ENCODE measurements around the gene CNTN5. TPM values are rescaled to one million over a fixed set of nuclear protein-coding genes. Genes with fewer than 3 reads are reported as not detected.

The CNTN5 gene
- polyA plus RNA-seq, 1 donor (not counting 4 experiments of a cell fraction or from before 2014, with no cell fraction given): not detected

DNA sequence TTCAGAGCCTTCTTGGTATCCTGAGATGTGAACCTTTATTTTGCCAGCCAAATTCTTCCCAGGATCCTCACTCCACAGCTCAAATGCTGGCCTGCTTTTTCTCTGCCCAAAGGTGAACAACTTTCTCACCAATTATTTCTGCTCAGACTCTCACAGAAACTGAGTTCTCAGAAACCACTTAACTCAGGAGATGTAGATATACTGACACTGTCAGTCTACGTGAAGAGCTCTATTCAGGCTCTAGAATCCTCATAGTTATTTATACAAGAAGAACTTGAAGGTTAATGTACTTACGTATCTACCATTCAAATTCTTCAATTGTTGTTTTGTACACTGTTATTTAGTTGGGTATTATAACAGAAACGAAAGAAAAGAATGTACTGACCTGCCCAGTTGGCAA, 666.1 kb downstream of the CNTN5 start:
- Histone ChIP-seq H3K4me3 (ENCODE audit: control insufficient read depth in 2 of 3, extremely low read depth in 1 of 3, insufficient read depth in 2 of 3, low read depth in 1 of 3, low read length in 3 of 3) (no peak overlapping the region), H3K9ac (ENCODE audit: control insufficient read depth, extremely low read depth, insufficient read depth, low read length) (no peak overlapping the region), H3K9me1 (ENCODE audit: control insufficient read depth, extremely low read depth, insufficient read depth, low read length) (no peaks in the 10 kb centered on the region), H3K36me3 (ENCODE audit: control insufficient read depth in 2 of 2, extremely low read depth in 1 of 2, insufficient read depth in 2 of 2, low read length in 2 of 2) (no peaks in the 10 kb centered on the region), H3K4me1 (ENCODE audit: control insufficient read depth, extremely low read depth, insufficient read depth, low read length) (no peaks in the 10 kb centered on the region), H3K9me3 (ENCODE audit: control insufficient read depth, low read depth, low read length) (no peaks in the 10 kb centered on the region), H3K27ac (ENCODE audit: control insufficient read depth, insufficient read depth, low read length) (no peak overlapping the region), H2AFZ (ENCODE audit: control insufficient read depth, low read length) (no peak overlapping the region), H4K20me1 (ENCODE audit: control insufficient read depth, extremely low read depth, insufficient read depth, low read length) (no peaks in the 10 kb centered on the region), H3K4me2 (ENCODE audit: control insufficient read depth, extremely low read depth, insufficient read depth, low read depth, low read length) (no peak overlapping the region), H3K27me3 (ENCODE audit: control insufficient read depth, extremely low read depth, insufficient read depth, low read length) (no peaks in the 10 kb centered on the region), H3K79me2 (ENCODE audit: control insufficient read depth, insufficient read depth, low read length) (no peaks in the 10 kb centered on the region)
- no peak for DNase-seq (ENCODE audit: low read depth, low spot score)
- TF ChIP-seq, protein P1, sequence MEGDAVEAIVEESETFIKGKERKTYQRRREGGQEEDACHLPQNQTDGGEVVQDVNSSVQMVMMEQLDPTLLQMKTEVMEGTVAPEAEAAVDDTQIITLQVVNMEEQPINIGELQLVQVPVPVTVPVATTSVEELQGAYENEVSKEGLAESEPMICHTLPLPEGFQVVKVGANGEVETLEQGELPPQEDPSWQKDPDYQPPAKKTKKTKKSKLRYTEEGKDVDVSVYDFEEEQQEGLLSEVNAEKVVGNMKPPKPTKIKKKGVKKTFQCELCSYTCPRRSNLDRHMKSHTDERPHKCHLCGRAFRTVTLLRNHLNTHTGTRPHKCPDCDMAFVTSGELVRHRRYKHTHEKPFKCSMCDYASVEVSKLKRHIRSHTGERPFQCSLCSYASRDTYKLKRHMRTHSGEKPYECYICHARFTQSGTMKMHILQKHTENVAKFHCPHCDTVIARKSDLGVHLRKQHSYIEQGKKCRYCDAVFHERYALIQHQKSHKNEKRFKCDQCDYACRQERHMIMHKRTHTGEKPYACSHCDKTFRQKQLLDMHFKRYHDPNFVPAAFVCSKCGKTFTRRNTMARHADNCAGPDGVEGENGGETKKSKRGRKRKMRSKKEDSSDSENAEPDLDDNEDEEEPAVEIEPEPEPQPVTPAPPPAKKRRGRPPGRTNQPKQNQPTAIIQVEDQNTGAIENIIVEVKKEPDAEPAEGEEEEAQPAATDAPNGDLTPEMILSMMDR (optimal IDR thresholded peaks at IDR 0.05 in 1 of 3, IDR thresholded peaks at IDR 0.05 in 1 of 3, conservative IDR thresholded peaks at IDR 0.05 in 1 of 3; ENCODE audit: extremely low read depth in 1 of 3, insufficient read depth in 2 of 3, low read length in 3 of 3): no peak
- no peak for TF ChIP-seq EZH2 (IDR thresholded peaks at IDR 0.05; ENCODE audit: low read length)
- dilution Hi-C loops (cut with MboI; ENCODE audit: extremely low pct_ligation_motif_present, low sequenced_read_pairs): no loop called here
- FAIRE-seq: no peak

DNA sequence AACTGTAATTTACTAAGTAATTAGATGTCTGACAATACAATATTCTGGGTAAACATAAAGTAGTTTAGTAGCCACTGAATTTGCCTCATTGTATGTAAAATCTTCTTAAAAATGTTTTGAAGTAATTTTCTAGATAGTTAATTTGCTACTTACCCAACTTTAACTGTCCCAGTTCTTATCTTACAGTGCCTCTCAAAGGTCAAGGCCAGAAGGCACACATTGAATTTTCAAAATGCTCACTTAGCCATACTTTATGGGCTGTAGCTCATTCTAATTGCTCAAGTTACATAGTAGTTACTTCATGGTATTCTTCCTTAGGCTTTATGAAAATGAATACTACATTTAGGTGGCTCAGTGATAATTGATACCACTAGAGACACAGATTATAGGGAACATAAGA, 666.6 kb downstream of the CNTN5 start:
- DNase-seq (ENCODE audit: low read depth, low spot score) (no peak), FAIRE-seq (no peak)
- no peaks in the 10 kb centered on the region for H3K9me1 ChIP-seq (ENCODE audit: control insufficient read depth, extremely low read depth, insufficient read depth, low read length)
- dilution Hi-C loops (cut with MboI; ENCODE audit: extremely low pct_ligation_motif_present, low sequenced_read_pairs): no loop called here
- H4K20me1 ChIP-seq (ENCODE audit: control insufficient read depth, extremely low read depth, insufficient read depth, low read length): no peaks in the 10 kb centered on the region
- H3K4me2 ChIP-seq (ENCODE audit: control insufficient read depth, extremely low read depth, insufficient read depth, low read depth, low read length): no peak overlapping the region
- no peak overlapping the region for H3K9ac ChIP-seq (ENCODE audit: control insufficient read depth, extremely low read depth, insufficient read depth, low read length)
- H2AFZ ChIP-seq (ENCODE audit: control insufficient read depth, low read length): no peak overlapping the region
- H3K79me2 ChIP-seq (ENCODE audit: control insufficient read depth, insufficient read depth, low read length): no peaks in the 10 kb centered on the region
- no peaks in the 10 kb centered on the region for H3K9me3 ChIP-seq (ENCODE audit: control insufficient read depth, low read depth, low read length)
- H3K27ac ChIP-seq (ENCODE audit: control insufficient read depth, insufficient read depth, low read length): no peak overlapping the region
- H3K4me1 ChIP-seq (ENCODE audit: control insufficient read depth, extremely low read depth, insufficient read depth, low read length): no peaks in the 10 kb centered on the region
- no peaks in the 10 kb centered on the region for H3K36me3 ChIP-seq (ENCODE audit: control insufficient read depth in 2 of 2, extremely low read depth in 1 of 2, insufficient read depth in 2 of 2, low read length in 2 of 2)
- no peaks in the 10 kb centered on the region for H3K27me3 ChIP-seq (ENCODE audit: control insufficient read depth, extremely low read depth, insufficient read depth, low read length)
- no peak for TF ChIP-seq EZH2 (IDR thresholded peaks at IDR 0.05; ENCODE audit: low read length)
- TF ChIP-seq, protein P1 (optimal IDR thresholded peaks at IDR 0.05 in 1 of 3, IDR thresholded peaks at IDR 0.05 in 1 of 3, conservative IDR thresholded peaks at IDR 0.05 in 1 of 3; ENCODE audit: extremely low read depth in 1 of 3, insufficient read depth in 2 of 3, low read length in 3 of 3): no peak
- H3K4me3 ChIP-seq (ENCODE audit: control insufficient read depth in 2 of 3, extremely low read depth in 1 of 3, insufficient read depth in 2 of 3, low read depth in 1 of 3, low read length in 3 of 3): no peak overlapping the region
